Tibial artery (tissue), 4 donors: ENCODE measurements around the gene BAG5.
A peak's percentile ranks its signal among the peaks of the same experiment; 100 is the strongest.
"Not testable (repeated sequence)": the region's sequence is repeated elsewhere in the genome, so short reads cannot be mapped to it uniquely, and the experiment has no call there.

Experiments
- DNase-seq, 2 donors: peaks; one replicate each; pipeline ENCODE4 v3.0.0-alpha.2; 2019
- H3K27ac ChIP-seq, 2 donors: fragments of 200-600 bp; sonication (generic) in 1 of 2; 1 replicate in 1 of 2; 2 replicates in 1 of 2; pipeline ENCODE4 v1.5.1; 2018 to 2019; ENCODE audit warnings: mild to moderate bottlenecking in 1 of 2
- H3K27me3 ChIP-seq, 2 donors: fragments of 200-600 bp; sonication (generic) in 1 of 2; one replicate each; pipeline versions ENCODE4 v1.5.1 to v1.6.0; 2016 to 2019
- H3K36me3 ChIP-seq, 3 donors: fragments of 200-600 bp; sonication (generic) in 2 of 3; one replicate each; pipeline ENCODE4 v1.5.1; 2016 to 2019; ENCODE audit warnings: mild to moderate bottlenecking in 2 of 3
- H3K4me1 ChIP-seq, 4 donors: fragments of 200-600 bp; sonication (generic) in 2 of 4; 1 replicate in 3 of 4; 2 replicates in 1 of 4; pipeline ENCODE4 v1.5.1; 2016 to 2019
- H3K4me3 ChIP-seq, 2 donors: fragments of 200-600 bp; sonication (generic) in 1 of 2; 1 replicate in 1 of 2; 2 replicates in 1 of 2; pipeline ENCODE4 v1.5.1; 2018 to 2019; ENCODE audit warnings: mild to moderate bottlenecking in 2 of 2
- H3K9me3 ChIP-seq, 3 donors: fragments of 200-600 bp; sonication (generic) in 1 of 3; one replicate each; pipeline ENCODE4 v1.5.1; 2016 to 2019
- intact Hi-C: fragments of 100-400 bp; cut with DNase I; formaldehyde crosslinking; loops from one replicate; pipeline ENCODE4 v1.15.0; 2023; ENCODE audit warnings: low total_unique reads
- TF ChIP-seq, protein P1 (sequence below), 2 experiments: fragments of 200-600 bp in 1 of 2; fragments of 450-650 bp in 1 of 2; IDR thresholded peaks; one replicate each; pipeline ENCODE4 v1.5.1; 2017 to 2019; ENCODE audit warnings: antibody characterized with exemption in 2 of 2, mild to moderate bottlenecking in 1 of 2, moderate library complexity in 1 of 2

BAG5 gene, protein sequence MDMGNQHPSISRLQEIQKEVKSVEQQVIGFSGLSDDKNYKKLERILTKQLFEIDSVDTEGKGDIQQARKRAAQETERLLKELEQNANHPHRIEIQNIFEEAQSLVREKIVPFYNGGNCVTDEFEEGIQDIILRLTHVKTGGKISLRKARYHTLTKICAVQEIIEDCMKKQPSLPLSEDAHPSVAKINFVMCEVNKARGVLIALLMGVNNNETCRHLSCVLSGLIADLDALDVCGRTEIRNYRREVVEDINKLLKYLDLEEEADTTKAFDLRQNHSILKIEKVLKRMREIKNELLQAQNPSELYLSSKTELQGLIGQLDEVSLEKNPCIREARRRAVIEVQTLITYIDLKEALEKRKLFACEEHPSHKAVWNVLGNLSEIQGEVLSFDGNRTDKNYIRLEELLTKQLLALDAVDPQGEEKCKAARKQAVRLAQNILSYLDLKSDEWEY

DNA sequence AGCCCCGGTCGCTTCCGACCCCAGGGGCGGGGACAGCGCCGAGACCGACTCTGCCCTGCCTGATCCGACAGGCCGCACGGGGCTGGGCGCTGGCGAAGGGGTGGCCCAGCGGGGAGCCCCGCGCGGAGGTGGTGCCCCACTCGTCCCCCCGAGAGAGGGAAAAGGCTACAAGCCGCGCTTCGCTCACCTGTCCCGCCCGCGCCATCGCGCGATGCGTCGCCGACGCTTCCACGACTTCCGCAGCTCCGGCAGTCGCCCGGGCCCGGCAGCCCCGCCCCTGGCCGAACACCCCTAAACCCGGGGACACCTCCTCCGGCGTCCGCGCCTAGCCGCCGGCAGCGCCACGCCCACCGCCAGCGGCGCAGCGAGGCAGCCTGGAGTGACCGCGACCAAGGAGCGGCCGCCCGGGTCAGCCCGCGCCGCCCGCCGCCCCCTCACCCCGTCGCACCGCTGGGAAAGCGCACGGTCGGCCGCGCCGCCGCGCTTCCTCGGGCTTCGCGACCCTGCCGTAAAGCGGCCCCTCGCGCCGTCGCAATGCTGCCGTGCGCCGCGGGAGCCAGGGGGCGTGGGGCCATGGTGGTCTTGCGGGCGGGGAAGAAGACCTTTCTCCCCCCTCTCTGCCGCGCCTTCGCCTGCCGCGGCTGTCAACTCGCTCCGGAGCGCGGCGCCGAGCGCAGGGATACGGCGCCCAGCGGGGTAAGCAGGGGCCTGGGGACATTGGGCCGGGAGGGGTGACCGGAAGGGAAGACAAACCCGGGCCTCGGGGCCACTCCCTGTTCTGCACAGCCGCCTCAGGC, at the start of gene BAG5, which contains the start of gene COA8:
BAG5 (minus strand) TSS at position 229 of the 797 bp plus-strand sequence. CDS start 1,493 bp downstream, outside the sequence.
COA8 (plus strand) TSS at position 532 of the 797 bp plus-strand sequence; CDS start at position 574, 42 bp downstream.
- Histone ChIP-seq H3K27ac (peak within 1 kb of the TSS; percentile 92 to 94), H3K36me3 (peaks cover 16 to 25% (median 16%) of the 10 kb centered on the region in 3 donors), H3K9me3 (no peaks in the 10 kb centered on the region), H3K4me3 (peak within 1 kb of the TSS; percentile 94 to 96), H3K27me3 (no peaks in the 10 kb centered on the region), H3K4me1 (peaks cover 0 to 79% (median 51%) of the 10 kb centered on the region in 4 donors)
- intact Hi-C loops = loop anchor here (5.0 kb wide), 2 partner anchors 65 to 360 kb away; partner anchors contain the start of gene KLC1
- peak; percentile 76 to 91 for DNase-seq
- TF ChIP-seq, protein P1, sequence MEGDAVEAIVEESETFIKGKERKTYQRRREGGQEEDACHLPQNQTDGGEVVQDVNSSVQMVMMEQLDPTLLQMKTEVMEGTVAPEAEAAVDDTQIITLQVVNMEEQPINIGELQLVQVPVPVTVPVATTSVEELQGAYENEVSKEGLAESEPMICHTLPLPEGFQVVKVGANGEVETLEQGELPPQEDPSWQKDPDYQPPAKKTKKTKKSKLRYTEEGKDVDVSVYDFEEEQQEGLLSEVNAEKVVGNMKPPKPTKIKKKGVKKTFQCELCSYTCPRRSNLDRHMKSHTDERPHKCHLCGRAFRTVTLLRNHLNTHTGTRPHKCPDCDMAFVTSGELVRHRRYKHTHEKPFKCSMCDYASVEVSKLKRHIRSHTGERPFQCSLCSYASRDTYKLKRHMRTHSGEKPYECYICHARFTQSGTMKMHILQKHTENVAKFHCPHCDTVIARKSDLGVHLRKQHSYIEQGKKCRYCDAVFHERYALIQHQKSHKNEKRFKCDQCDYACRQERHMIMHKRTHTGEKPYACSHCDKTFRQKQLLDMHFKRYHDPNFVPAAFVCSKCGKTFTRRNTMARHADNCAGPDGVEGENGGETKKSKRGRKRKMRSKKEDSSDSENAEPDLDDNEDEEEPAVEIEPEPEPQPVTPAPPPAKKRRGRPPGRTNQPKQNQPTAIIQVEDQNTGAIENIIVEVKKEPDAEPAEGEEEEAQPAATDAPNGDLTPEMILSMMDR (IDR thresholded peaks at IDR 0.05) = no peak

DNA sequence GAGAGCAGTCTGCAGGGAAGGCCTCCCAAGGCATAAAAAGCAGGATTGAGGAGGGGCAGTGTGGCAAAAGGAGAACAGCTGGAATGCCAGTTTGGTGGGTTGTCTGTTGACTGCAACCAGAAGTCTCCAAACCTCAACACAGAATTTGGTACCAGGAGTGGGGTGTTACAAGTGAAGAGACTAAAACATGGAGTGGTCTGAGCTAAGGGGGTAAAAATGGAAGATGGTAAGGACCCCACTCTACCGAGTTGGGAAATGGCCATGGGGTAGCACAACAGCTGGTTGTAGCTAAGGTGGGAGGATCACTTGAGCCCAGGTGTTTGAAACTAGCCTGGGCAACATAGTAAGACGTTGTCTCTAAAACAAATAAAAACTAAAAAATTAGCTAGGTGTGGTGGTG, 48.8 kb upstream of the BAG5 start:
- no peak overlapping the region for H3K27ac ChIP-seq
- no peak for DNase-seq
- peaks cover 0 to 5% of the 10 kb centered on the region in 2 donors for H3K27me3 ChIP-seq
- TF ChIP-seq, protein P1 (IDR thresholded peaks at IDR 0.05) = no peak
- intact Hi-C loops = no loop called here
- H3K4me1 ChIP-seq = peaks cover 0 to 16% (median 12%) of the 10 kb centered on the region in 4 donors
- no peak overlapping the region for H3K4me3 ChIP-seq
- H3K9me3 ChIP-seq = peaks cover 0 to 7% (median 6%) of the 10 kb centered on the region in 3 donors
- H3K36me3 ChIP-seq = no peaks in the 10 kb centered on the region

DNA sequence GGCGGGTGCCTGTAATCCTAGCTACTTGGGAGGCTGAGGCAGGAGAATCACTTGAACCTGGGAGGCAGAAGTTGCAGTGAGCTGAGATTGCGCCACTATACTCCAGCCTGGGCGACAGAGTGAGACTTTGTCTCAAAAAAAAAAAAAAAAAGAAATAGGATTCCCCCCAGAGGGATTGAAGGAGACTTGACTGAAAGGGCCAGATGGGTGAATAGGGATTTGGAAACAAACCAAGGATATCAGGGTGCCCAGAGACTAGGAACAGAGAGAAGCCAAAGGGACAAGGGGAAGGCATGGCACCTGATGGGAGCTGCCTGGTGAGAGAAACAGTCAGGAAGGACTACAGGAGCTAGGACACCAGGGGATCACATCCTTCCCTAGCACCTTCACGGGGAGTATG, 46.6 kb upstream of the BAG5 start:
- H3K27me3 ChIP-seq, H3K27ac ChIP-seq, H3K9me3 ChIP-seq, H3K4me3 ChIP-seq, DNase-seq, H3K36me3 ChIP-seq: not testable (repeated sequence)
- H3K4me1 ChIP-seq = peaks cover 0 to 16% (median 12%) of the 10 kb centered on the region in 4 donors
- intact Hi-C loops = loop anchor here (10.0 kb wide), 1 partner anchor 126 kb away; no protein-coding TSS in a partner anchor

DNA sequence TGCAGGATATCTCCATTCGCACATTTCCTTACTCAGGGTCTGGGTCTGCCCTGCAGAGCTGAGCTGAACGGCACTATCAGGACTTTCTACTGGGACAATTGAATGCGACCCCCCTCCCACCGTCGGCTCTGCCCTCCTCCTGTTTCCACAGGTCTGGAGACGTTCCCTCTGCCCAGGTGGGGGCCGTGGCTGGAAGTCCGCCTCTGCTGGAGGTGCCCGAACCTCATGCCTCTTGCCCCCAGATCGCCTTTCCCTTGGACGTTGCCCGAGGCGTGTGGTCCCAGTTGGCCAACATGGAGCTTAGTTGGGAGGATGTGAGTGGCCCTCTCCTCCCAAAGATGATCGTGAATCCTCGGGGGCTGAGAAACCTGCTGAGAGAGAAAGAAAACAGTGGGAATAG, 45.4 kb upstream of the BAG5 start:
- Histone ChIP-seq H3K27me3 (peaks cover 0 to 5% of the 10 kb centered on the region in 2 donors), H3K9me3 (peaks cover 0 to 7% (median 6%) of the 10 kb centered on the region in 3 donors), H3K4me3 (peak overlapping the region in 1 of 2 donors; percentile 40), H3K4me1 (peaks cover 0 to 16% (median 12%) of the 10 kb centered on the region in 4 donors), H3K36me3 (no peaks in the 10 kb centered on the region), H3K27ac (no peak overlapping the region)
- no peak for DNase-seq
- intact Hi-C loops = loop anchor here (10.0 kb wide), 1 partner anchor 127 kb away; no protein-coding TSS in a partner anchor
- TF ChIP-seq, protein P1 (IDR thresholded peaks at IDR 0.05) = no peak

DNA sequence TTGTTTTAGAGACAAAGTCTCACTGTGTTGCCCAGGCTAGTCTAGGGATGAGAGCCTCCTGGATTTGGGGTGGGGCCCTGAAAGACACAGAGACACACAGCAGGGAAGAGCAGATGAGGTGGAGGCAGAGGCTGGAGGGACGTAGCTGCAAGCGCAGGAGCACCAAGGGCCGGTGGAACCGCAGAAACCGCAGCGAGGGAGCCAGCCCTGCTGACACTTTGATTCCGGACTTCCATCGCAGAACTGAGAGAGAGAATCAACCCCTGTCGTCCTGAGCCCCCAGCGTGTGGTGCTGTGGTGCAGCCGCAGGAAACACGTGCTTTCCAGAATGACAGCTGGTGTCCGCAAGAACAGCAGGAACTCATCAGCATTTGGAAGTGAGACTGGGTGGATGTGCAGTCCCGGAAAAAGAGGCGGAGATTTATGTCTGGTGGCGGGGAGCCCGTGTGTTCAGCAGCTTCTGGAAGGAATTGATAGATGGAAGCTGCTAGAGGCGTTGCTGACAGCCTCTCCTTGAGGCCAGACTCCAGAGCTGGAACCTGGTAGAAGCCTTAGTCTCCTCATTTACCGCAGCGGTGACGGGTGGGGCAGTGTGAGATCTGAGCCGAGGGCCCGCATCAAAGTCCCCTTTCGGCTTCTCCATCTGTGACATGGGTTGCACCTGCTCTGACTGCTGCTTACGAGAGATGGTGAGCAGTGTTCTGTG, 44.7 kb upstream of the BAG5 start:
- Histone ChIP-seq H3K36me3 (no peaks in the 10 kb centered on the region), H3K4me3 (peak overlapping the region; percentile 14 to 40), H3K27me3 (peaks cover 0 to 5% of the 10 kb centered on the region in 2 donors), H3K9me3 (peaks cover 0 to 7% (median 6%) of the 10 kb centered on the region in 3 donors), H3K27ac (no peak overlapping the region), H3K4me1 (peaks cover 0 to 16% (median 12%) of the 10 kb centered on the region in 4 donors)
- TF ChIP-seq, protein P1 (IDR thresholded peaks at IDR 0.05) = peak; percentile 27 to 37
- intact Hi-C loops = loop anchor here (10.0 kb wide), 1 partner anchor 128 kb away; no protein-coding TSS in a partner anchor
- DNase-seq = peak; percentile 83 to 86
